ENCODE measurements around the gene PRH2.

Gene PRH2

GRCh38 chr12:10900972-10901371 lies 28.1 kb upstream of the PRH2 start:
- TF ChIP-seq CTCF (IDR thresholded peaks at IDR 0.05; ENCODE audit: insufficient read depth, low read depth, low read length, missing control alignments), result no peak
- no peak for DNase-seq (ENCODE audit: low read depth)
- no peak overlapping the region for H3K4me3 ChIP-seq (ENCODE audit: low read depth, low read length)

GRCh38 chr12:10901427-10901826 lies 27.6 kb upstream of the PRH2 start:
- no peak for DNase-seq (ENCODE audit: low read depth)
- no peak overlapping the region for H3K4me3 ChIP-seq (ENCODE audit: low read depth, low read length)
- no peak for TF ChIP-seq CTCF (IDR thresholded peaks at IDR 0.05; ENCODE audit: insufficient read depth, low read depth, low read length, missing control alignments)

- no peak overlapping the region for H3K4me3 ChIP-seq (ENCODE audit: low read depth, low read length)
- TF ChIP-seq CTCF (IDR thresholded peaks at IDR 0.05; ENCODE audit: insufficient read depth, low read depth, low read length, missing control alignments), result no peak
- no peak for DNase-seq (ENCODE audit: low read depth)
Measured at GRCh38 chr12:10904686-10905085, 24.4 kb upstream of the PRH2 start.

- TF ChIP-seq CTCF (IDR thresholded peaks at IDR 0.05; ENCODE audit: insufficient read depth, low read depth, low read length, missing control alignments), result no peak
- H3K4me3 ChIP-seq (ENCODE audit: low read depth, low read length), result no peak within 1 kb of the TSS
- DNase-seq (ENCODE audit: low read depth), result no peak
Measured at GRCh38 chr12:10909462-10909861, 19.6 kb upstream of the PRH2 start, which contains the start of gene TAS2R13. Gene TAS2R13 (minus strand): TSS chr12:10909562. CDS start chr12:10909298, 264 bp downstream.

DNA sequence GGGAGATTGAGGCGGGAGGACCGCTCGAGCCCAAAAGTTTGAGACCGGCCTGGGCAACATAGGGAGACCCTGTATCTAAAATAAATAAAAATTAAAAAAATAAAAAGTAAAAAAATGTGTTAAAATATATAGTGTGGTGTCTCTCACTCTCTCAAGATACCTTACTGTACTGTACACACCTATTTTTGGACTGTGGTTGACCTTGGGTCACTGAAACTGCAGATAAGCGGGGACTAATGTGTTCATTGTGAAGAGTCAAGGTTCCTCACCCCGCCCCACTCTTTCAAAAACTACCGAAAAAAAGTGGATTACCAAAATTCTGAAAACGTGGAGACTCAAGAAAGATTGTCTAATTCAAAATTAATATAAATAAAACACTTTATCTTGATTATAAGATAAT lies 18.7 kb upstream of the PRH2 start:
- no peak for TF ChIP-seq CTCF (IDR thresholded peaks at IDR 0.05; ENCODE audit: insufficient read depth, low read depth, low read length, missing control alignments)
- DNase-seq (ENCODE audit: low read depth), result no peak
- H3K4me3 ChIP-seq (ENCODE audit: low read depth, low read length), result no peak overlapping the region

DNA sequence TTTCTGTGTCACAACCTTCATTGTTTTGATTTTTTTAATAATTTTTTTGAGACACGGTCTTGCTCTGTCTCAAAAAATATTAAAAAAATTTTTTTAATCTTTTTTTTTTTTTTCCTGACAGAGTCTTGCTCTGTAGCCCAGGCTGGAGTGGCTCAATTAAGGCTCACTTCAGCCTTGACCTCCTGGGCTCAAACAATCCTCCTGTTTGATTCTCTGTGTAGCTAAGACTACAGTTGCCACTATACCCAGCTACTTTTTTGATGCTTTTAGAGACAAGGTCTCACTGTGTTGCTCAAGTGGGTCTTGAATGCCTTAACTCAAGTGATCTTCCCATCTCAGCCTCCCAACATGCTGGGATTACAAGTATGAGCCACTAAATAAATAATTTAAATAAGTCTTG lies 9.2 kb upstream of the PRH2 start:
- H3K4me3 ChIP-seq (ENCODE audit: low read depth, low read length), result no peak overlapping the region
- no peak for DNase-seq (ENCODE audit: low read depth)
- TF ChIP-seq CTCF (IDR thresholded peaks at IDR 0.05; ENCODE audit: insufficient read depth, low read depth, low read length, missing control alignments), result no peak

DNA sequence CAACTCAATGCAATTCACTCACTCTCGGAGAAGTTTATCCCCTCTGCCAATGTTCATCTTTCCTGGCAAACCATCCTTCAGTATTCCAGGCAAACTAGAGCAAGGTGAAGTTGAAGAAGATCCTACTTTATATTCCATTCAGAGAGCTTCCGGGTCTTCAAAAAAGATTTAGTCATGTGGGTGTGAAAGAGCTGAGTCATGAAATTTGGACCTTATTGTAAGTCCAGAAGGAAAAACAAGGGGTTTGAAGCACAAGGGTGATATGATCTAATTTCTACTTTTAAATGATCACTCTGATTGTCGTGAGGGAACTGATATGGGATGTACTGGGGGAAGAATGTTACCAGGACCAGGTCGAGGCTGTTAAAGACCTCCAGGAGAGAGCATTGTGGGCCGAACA lies 2.8 kb upstream of the PRH2 start:
- TF ChIP-seq CTCF (IDR thresholded peaks at IDR 0.05; ENCODE audit: insufficient read depth, low read depth, low read length, missing control alignments), result no peak
- no peak for DNase-seq (ENCODE audit: low read depth)
- H3K4me3 ChIP-seq (ENCODE audit: low read depth, low read length), result no peak overlapping the region

All from GM12865 (cell line).